NCI-H446 treated with DMSO at 0.1 percent for 48 hours (cell line): Measurements from ENCODE around the gene TIPARP.
"Not testable (repeated sequence)": the region's sequence is repeated elsewhere in the genome, so short reads cannot be mapped to it uniquely, and the experiment has no call there.

Experiments
- DNase-seq: peaks from one replicate; lab custom pipeline; 2025; lab: John Stamatoyannopoulos, UW

The TIPARP gene

DNA sequence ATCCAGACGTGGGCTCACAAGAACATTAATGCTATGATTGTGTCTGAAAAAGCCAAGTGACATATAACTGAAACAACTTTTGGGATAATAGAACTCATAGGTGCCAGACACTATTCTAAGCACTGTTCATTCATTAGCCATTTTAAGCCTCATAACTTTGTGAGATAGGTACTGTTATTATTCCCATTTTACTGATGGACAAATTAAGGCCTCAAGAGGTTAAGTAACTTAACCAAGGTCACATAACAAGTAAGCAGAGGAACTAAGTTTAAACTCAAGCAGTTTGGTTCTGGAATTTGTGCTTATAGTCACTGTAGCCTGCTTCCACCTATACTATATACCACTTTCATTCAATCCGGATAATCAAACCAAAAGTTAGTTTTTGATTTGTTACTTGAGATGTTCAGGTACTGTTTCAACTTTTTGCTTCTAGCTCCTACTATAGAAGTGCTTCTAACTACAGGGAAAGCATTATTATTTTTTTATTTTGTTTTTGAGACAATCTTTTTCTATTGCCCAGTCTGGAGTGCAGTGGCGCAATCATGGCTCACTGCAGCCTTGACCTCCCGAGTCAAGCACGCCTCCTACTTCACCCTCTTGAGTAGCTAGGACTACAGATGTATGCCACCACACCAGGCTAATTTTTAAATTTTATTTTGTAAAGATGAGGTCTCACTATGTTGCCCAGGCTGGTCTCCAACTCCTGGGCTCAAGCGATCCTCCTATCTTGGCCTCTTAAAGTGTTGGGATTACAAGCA, 41.9 kb downstream of the TIPARP start:
- no peak for DNase-seq

DNA sequence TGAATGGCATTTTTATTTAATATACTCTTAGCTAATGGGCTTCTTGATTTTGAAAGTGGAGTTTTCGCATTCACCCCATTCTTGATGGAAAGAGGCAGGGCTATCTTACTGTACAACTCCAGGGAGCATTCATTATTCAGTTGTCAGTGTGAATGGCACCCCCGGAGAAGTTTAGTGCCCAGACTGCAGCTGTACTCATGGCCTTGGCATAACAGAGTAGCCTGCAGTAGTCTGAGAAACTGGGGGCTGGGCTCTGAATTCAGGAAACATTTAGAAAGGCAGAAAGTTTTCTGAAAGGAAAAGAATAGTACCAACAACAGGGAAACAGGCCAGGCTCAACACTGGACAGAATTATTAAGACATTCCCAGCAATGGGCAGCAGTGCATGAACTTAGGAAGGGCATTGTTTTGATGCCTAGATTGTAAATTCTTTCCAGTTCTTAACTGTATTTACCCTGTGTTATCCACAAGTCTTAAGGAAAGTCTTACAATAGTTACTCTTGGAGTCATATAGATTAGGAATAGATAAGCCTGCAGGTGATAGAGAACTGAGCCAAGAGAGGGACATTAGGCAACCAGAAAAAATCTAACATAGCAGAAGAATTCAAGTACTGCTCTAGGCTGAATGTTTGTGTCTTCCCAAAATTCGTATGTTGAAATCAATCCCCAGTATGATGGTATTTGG, 44.4 kb downstream of the TIPARP start:
- no peak for DNase-seq

DNA sequence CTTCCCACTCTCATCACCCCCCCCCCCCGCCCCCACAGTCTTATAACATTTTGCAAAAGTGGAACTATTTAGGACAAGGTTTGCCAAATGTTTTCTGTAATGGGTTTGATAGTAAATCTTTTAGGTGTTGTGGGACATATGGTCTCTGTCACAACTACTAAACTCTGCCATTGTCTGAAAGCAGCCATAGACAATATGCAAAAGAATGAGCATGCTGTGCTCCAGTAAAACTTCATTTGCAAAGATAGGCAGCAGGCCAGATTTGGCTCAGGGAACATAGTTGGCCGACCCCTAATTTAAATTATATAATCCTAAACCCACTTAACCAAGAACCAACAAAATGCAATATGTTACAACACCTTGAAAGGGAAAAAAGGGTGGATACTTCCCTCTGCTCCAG, 46.4 kb downstream of the TIPARP start:
- no peak for DNase-seq

DNA sequence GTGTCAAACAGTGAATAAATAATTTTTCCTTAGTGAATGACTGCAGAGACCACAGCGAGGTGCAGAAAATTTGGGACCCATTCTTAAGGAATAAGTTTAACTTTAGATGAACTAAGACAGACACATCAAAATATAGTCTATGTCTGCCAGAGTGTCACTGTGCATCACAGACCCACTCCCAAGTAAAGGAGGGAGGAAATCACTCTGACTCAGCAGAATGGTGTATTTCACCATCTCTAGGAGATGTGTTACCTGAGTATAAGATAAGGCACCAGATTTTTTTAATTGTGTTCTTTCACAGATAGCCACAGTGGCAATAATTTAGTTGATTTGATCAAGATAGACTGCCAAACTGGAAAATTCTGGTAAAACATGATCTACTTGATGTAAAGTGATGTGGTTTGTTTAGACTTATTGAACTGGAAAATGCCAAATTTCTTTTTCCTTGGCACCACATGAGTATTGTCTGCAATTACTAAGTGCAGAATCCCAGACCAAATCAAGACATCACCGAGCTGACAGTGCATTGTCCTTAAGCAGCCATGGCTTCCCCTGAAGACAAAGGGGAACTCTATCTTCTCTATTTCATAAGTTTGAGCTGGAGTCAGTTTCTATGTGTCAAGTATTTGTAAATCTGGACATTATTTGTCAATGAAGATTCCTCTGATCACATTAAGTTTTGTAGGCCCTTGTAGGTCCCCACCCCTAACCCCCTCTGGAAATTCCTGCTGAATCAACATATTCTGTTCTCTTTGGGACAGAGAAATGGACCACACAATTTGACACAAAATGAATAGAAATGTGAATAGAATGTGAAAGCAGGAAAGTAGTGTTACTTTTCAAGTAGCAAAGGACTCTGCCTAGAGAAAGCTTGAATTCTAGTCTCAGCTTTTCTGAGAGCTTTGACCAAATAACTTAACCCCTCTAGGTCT, 47.6 kb downstream of the TIPARP start:
- DNase-seq: no peak

DNA sequence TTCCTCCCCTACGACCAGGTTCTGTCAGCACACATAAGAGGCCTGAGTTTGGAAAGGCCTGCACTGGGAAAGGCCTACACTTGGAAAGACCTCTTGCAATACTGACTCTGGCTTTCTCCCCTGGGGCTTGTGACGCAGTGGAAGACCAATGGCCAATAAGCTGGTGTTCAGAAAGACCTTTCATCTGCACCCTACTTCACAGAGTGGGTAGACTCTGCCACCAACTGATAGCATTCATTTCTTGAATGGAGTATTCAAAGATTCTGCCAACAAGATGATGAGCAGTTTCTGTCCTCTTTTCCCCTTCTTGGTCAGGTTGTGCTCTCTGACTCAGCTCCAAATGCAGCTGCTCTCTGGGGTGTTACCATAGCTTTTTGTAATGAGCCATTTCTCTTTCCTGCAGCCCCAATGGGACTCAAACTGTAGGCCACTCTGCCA, 48.8 kb downstream of the TIPARP start:
- no peak for DNase-seq

DNA sequence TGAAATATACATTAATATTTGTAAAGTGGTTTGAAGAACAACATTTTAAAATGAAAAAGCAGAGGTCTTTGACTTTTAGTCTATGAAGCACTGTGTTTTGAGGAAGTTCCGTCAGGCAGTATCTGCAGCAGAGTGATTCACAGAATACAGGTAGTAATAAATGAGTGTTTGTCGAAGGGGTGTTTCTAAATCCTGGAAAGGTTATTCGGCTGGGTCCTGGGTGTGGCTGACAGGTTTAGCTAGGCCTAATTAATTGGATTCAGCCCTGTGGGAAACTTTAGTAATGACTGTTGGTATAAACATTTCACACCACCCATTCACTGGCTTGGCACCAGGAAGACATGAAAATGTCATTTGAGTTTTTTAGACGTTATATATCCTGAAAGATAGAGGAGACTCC, 51.3 kb downstream of the TIPARP start:
- no peak for DNase-seq

DNA sequence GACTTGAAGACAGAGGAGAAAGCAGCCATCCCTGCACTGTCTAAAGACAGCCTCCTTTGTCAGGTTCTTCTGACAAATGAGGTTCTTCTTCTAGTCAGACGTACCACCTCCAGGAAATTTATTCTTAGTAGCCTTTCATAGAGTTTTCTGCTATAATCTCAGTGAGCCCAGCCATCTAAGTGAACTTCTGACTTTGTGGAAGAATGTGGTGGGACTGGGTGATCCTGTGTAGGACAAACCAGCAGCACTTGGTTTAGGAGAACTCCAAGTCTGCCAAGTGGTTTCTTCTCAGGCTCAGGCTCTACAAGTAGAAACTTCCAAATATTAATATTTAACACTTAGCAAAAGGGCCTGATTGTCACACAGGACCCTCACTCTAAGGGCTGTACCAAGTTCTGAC, 52.1 kb downstream of the TIPARP start:
- DNase-seq: no peak

DNA sequence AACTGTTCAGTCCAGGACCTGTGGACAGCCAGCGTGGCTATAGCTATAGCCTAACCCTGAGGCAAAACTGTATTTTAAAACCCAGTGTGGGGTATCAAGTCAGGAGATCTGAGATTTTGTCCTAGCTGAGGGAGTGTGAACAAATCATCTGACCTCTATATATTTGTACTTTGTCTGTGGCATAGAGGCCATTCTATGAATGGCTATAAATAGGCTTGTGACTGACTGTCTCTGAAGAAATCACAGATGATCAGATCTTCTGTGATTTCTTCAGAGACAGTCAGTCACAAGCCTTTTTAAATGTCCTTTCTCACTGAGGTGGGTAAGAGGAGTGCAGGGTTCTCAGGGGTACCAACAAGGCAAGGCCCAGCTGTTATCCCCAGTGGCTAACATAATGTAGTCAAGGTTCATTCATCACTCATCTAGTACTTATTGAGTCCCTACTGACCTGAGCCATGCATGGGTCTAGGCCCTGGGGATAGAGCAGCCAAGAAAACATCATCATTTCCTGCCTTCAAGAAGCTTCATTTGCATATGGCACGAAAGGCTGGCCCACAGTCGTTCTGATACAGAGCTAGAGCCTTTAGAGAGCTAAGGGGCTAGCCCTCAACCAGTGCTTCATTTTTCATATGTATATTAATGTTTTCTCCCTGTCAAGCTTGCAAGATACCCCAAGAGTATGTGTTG, 53.3 kb downstream of the TIPARP start:
- DNase-seq: no peak

DNA sequence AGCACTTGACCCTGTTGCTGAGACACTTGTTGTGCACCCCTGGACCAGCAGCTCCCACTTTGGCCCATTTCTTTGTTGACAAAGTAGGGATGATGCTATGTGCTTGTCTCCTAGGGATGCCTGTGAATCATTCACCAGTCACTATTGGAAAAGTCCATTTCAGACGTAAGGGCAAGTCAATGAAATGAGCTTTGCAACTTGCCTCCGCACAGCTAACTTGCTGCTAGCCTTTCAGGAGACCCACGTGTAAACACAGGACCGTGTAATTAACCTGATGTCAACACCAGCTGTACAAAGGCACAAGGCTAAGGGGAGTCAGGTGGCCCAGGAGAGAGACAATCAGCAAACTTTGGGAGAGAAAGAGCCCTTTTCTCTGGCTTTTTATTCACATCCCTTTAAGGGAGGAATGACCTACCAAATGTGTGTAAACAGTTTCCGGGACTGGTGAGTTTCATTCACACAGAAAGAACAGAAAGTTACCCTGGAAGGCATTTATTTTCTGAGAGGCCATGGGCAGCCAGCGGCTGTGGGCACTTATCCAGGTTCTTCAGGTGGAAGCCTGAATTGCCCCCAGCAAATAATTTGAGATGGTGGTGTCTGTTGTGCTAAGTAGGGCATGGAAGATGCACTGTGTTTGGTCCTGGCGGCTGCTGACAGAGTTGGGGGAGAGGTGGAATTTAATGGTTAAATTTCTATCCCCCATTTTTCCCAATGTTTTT, 54.0 kb downstream of the TIPARP start:
- DNase-seq: no peak

DNA sequence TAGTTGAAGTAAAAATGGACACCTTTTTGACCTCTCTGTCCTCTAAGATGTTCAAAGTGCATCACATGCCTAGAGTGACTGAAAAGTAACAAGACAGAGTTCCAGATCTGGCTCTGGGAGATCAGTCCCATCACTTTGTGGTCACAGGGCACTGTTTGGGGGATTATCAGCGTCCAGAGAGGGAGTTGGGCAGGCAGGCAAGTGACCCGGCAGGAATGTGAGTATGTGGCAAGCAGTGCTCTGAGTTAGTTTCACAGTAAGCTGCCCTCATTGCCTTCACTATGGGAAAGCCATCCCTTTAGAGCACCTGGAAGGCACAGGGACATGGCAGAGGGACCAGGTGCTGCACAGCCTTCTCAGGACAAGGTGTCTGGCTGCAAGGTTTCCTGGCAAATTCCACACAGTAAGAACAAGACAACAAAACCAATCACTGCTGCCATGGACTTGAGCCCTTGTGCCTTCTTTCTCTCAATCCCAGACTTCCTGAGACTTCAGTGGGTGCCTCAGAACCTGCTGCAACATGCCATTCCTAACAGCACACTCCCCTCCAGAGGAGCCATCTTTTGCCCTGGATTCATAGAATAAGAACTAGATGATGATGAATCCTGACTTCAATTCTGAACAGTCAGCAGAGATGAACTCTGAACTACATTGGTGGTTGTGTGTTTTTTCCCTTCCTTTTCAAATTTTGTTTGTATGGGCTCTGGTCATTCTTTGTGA, 55.2 kb downstream of the TIPARP start:
- DNase-seq: no peak

DNA sequence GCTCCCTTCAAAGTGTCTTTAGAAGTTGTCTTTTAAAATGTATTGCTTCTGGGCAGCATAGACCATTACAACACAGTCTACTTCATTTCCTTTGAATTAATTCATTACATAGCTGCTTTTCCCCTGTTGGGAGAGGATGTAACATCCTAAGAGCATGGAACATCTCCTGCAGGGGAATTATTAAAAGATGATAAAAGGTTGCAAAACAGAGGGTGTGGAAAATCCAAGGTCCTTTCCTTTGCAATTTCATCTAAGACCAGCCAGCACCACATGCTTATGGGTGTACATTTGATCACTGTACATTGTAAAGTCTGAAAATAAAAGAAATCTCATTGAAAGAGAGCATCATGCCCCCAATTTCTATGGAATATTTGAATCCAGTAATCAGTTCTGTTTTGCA, 57.4 kb downstream of the TIPARP start:
- no peak for DNase-seq

DNA sequence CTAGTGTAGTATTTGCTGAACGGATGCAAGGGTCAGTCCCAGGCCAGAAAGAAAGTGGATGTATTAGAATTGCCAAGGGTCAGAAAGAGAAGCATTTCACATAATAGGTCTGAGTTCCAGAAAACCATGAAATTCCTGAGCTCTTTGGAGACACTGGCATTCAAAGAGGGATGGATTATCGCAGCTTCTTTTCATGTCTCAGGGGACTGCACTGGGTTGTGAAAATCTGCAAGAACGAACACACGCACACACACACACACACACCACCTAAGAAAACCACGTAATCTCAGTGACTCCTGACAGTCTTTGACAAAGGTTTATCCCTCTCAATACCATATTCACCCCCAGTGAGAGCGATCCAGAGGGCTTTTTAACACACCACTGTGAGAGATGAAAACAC, 57.9 kb downstream of the TIPARP start:
- DNase-seq: no peak

DNA sequence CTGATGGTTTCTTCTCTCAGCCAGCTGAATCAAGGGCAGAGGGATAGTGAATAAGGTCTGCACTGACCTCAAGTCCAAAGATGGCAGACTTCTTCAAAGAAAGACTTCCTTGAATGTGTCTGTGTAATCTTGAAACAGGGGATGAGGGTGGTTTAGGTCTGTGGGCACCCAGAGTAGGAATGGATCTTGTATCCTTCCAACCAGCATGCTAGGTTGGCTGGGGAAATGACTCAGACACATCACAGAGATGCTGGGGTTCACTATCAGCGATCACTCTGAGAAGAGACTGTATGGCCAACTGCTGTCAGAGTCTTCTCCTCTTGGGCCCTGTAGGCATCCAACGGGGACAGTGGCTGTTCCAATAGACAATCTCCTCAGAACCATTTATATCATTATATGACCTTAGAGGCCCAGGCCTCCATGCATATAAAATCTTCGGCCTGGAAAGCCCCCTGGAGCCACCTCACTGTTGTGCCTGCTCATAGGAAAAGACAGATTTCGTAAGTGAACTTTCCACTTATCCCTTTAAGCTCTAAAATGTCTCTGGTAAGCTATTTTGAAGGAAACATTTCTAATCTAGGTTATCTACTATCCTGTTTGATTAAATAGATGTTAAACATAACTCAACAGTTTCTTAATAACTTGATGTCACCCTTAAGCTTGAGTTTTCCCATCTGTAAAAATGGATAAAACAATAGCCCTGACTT, 58.5 kb downstream of the TIPARP start:
- DNase-seq: no peak

DNA sequence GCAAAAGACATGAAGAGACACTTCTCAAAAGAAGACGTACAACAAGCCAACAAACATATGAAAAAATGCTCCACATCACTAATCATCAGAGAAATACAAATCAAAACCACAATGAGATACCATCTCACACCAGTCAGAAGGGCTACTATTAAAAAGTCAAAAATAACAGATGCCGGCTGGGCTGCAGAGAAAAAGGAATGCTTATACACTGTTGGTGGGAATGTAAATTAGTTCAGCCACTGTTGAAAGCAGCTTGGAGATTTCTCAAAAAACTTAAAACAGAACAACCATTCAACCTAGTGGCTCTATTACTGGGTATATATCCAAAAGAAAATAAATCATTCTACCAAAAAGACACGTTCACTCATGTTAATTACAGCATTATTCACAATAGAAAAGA, 60.3 kb downstream of the TIPARP start:
- not testable (repeated sequence) for DNase-seq

DNA sequence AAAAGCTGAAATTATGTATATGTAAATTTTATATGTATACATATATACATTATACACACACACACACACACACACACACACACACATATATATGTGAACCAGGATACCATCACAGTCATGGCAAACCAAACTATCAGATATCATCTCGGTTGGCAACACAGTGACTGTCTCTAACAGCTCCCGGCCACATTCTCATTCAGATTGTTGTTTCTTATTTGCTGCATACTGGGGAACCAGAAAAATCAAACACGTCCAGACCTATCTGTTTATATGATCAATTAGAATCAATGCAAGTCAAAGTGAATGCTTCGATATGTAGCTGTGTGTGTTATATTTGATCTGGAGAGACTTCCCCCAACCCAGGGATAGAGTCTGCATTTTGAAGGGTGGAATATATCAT, 61.1 kb downstream of the TIPARP start:
- DNase-seq: no peak

DNA sequence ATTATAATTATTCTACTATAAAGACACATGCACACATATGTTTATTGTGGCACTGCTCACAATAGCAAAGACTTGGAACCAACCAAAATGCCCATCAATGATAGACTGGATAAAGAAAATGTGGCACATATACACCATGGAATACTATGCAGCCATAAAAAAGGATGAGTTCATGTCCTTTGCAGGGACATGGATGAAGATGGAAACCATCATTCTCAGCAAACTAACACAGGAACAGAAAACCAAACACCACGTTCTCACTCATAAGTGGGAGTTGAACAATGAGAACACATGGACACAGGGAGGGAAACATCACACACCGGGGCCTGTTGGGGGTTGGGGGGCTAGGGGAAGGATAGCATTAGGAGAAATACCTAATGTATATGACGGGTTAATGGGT, 62.7 kb downstream of the TIPARP start:
- DNase-seq: not testable (repeated sequence)

DNA sequence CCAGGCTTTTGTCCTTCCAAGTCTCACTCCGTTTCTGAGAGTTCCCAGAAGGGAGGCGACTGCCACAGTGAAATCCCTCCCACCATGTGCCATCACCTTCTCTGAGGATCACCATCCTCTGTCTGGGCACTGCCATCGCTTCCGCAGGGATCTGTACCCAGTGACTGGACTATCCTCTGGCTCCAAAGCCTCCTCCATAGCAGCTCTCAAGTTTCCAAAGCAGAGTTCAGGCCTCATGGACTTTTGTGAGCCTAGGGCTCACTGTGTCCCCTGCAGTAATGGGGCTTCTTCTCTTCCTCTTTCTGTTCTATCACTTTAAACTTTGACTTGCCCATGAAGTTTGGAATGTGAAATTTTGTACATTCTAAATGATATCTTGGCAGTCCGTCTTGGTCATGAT, 63.9 kb downstream of the TIPARP start:
- no peak for DNase-seq

DNA sequence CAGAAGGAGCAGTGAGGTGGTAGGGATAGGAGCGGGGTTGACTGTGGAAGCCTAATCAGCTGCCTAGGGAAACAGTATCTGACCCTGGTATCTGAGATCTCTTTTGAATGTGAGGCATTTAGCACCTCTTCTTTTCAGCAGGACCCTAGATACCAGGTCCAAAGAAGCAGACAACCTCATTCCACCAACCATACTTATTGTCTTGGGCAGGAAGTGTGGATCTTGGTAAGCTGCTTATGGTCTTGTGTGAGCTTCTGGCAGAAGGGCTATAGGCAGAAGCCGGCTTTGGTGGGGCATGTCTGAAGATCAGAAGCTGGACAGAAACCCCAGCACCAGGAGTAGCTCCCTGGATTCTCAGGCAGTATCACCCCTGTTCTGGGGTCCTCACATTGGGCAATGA, 65.6 kb downstream of the TIPARP start:
- DNase-seq: no peak

DNA sequence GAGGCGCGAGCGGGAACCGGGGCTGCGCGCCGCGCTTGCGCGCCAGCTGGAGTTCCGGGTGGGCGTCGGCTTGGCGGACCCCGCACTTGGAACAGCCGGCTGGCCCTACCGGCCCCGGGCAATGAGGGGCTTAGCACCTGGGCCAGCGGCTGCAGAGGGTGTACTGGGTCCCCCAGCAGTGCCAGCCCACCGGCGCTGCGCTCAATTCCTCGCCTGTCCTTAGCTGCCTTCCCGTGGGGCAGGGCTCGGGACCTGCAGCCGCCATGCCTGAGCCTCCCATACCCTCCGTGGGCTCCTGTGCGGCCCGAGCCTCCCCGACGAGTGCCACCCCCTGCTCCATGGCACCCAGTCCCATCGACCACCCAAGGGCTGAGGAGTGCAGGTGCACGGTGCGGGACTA, 66.2 kb downstream of the TIPARP start:
- DNase-seq: not testable (repeated sequence)

DNA sequence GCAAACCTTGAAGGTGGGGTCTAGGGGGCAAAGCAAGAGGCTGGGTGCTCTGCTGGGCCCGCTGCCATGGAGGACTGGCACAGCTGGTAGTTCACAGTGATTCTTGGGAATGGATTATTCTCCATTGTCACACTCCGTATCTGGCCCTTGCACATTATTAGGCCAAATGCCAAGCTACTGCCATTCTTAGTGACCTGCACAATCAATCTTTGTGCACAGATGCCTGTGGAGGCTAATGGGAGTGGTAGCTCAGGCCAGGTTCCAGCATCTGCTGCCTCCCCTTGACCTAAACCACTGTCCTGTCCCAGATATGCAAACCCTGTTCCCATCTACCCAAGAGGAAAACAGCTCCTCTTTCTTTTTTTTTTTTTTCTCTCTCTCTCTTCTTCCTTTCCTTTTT, 67.5 kb downstream of the TIPARP start:
- DNase-seq: no peak
